AG04449 (cell line): ENCODE data around the gene ADAT3.

Experiments
- CTCF ChIA-PET: fragments of 350-600 bp; formaldehyde crosslinking; extraction: SDS; loops from one replicate; lab custom pipeline; 2021; ENCODE audit warnings: antibody characterized with exemption; lab: Yijun Ruan, JAX
- POLR2A ChIA-PET: fragments of 400-600, 350-600 bp; formaldehyde crosslinking; extraction: SDS; loops from one replicate; lab custom pipeline; 2020; ENCODE audit warnings: antibody characterized with exemption, inconsistent platforms; lab: Yijun Ruan, JAX
- DNase-seq: peaks from one replicate; pipeline ENCODE4 v3.0.0-alpha.2; 2010; ENCODE audit warnings: low read depth, low spot score
- H3K4me3 ChIP-seq: 2 replicates; pipeline ENCODE4 v1.5.1; 2011; ENCODE audit warnings: low read depth, mild to moderate bottlenecking, control low read depth, low read length
- CTCF ChIP-seq: IDR thresholded peaks from one replicate; pipeline ENCODE4 v1.5.1; 2011; ENCODE audit warnings: mild to moderate bottlenecking, moderate library complexity, low read length, control low read depth, inconsistent platforms; ENCODE audit not compliant: insufficient read depth; ENCODE audit errors: missing control alignments

Gene ADAT3

GRCh38 chr19:1936916-1937610 is 31.9 kb downstream of the ADAT3 start:
- no peak overlapping the region for H3K4me3 ChIP-seq
- CTCF ChIA-PET: interaction anchor here (0.7 to 1.3 kb wide), 4 partner anchors 8 to 196 kb away, joined by 3 to 4 read pairs (median 3); no protein-coding TSS in a partner anchor
- DNase-seq: no peak
- POLR2A ChIA-PET: no interaction called here
- no peak for TF ChIP-seq CTCF

- H3K4me3 ChIP-seq: no peak overlapping the region
- ChIA-PET CTCF (interaction anchor here (1.7 kb wide), 1 partner anchor 10 kb away, joined by 5 read pairs; no protein-coding TSS in a partner anchor), POLR2A (no interaction called here)
- no peak for TF ChIP-seq CTCF
- no peak for DNase-seq
These were observed 32.9 kb downstream of the ADAT3 start for GRCh38 chr19:1938071-1938470.

GRCh38 chr19:1941146-1942077 is 36.2 kb downstream of the ADAT3 start, which contains the start of gene CSNK1G2:
TSS of gene CSNK1G2 (plus strand) at chr19:1941172. CDS start at chr19:1969773, 28,601 bp downstream.
- TF ChIP-seq CTCF: peak; percentile 8
- CTCF ChIA-PET: interaction anchor here (1.2 to 2.2 kb wide), 2 partner anchors 11 to 13 kb away, joined by 5 to 10 read pairs; no protein-coding TSS in a partner anchor
- peak within 1 kb of the TSS; percentile 84 for H3K4me3 ChIP-seq
- POLR2A ChIA-PET: no interaction called here
- no peak for DNase-seq

- no peak for TF ChIP-seq CTCF
- ChIA-PET CTCF (interaction anchor here (1.2 to 2.2 kb wide), 2 partner anchors 12 to 14 kb away, joined by 5 to 10 read pairs; no protein-coding TSS in a partner anchor), POLR2A (no interaction called here)
- DNase-seq: no peak
- peak overlapping the region; percentile 84 for H3K4me3 ChIP-seq
These were observed 37.1 kb downstream of the ADAT3 start for GRCh38 chr19:1942078-1942933.

- H3K4me3 ChIP-seq: peak overlapping the region; percentile 84
- POLR2A ChIA-PET: no interaction called here
- CTCF ChIA-PET: interaction anchor here (1.6 to 2.2 kb wide), 2 partner anchors 13 to 15 kb away, joined by 7 to 10 read pairs; no protein-coding TSS in a partner anchor
- no peak for DNase-seq
- no peak for TF ChIP-seq CTCF
These were observed 37.8 kb downstream of the ADAT3 start for GRCh38 chr19:1942934-1943555.
